Measurements from ENCODE around the gene ZNF134. TPM values are rescaled to one million over a fixed set of nuclear protein-coding genes. Genes with fewer than 3 reads are reported as not detected.

Gene ZNF134
- total RNA-seq, 1 experiment from 2014 or later = 18.9 TPM

DNA sequence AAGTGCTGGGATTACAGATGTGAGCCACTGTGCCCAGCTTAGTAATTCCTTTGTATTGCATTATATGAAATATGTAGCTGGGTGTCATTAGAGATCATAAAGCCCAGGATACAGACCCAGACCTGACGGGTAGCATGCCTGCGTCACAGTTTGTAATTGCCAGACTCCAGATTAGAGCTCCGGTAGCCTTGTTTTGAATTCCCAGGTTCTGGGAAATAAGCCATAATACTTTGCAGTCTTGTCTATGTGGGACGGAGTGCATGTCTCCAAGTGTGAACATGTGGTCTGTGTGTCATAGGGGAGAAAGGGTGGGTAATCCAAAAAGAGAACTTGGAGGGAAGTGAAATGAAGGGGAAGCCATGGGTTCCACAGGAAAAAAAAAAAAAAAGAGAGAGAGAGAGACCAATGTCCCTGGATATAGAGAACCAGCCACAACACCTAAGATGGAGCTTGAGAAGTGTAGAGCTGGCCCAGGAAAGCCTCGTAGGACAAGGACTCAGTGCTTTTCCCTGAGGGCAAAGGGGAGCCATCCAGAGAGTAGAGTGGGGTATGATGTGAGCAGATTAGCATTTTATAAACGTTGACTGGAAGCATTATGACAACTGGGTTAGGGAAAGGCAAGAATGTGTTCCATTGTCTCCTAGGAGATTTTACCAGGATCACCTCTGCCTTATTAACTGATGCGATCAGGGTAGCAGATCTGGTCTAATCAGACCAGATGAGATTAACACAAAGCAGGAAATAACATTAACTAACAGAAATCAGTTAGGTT, 57.3 kb downstream of the ZNF134 start:
- no peaks in the 10 kb centered on the region for H3K4me1 ChIP-seq (ENCODE audit: control insufficient read depth, insufficient read depth, low read length)
- no peak for DNase-seq (ENCODE audit: low read depth, low spot score)
- H3K27me3 ChIP-seq (ENCODE audit: control insufficient read depth, insufficient read depth, low read length) = no peaks in the 10 kb centered on the region; the same call in 1 of the 2 replicates
- in situ Hi-C loops (cut with HindIII; ENCODE audit: low pct_unique_long_range_greater_than_20kb, low sequenced_read_pairs) (loop anchor here (10.0 kb wide), 1 partner anchor 57 kb away; the partner anchor contains the start of gene ZNF134), intact Hi-C loops (cut with micrococcal nuclease; ENCODE audit: unreplicated experiment) (no loop called here)
- H3K9me3 ChIP-seq (ENCODE audit: control insufficient read depth, insufficient read depth, low read depth, low read length) = no peaks in the 10 kb centered on the region
- no peaks in the 10 kb centered on the region for H3K36me3 ChIP-seq (ENCODE audit: control insufficient read depth, insufficient read depth, low read length)
- POLR2A ChIA-PET = no interaction called here
- ATAC-seq = no peak
- CTCF ChIA-PET = interaction anchor here (0.7 kb wide), 2 partner anchors 14 to 132 kb away, joined by 6 to 7 read pairs; no protein-coding TSS in a partner anchor
- TF ChIP-seq, protein P1, sequence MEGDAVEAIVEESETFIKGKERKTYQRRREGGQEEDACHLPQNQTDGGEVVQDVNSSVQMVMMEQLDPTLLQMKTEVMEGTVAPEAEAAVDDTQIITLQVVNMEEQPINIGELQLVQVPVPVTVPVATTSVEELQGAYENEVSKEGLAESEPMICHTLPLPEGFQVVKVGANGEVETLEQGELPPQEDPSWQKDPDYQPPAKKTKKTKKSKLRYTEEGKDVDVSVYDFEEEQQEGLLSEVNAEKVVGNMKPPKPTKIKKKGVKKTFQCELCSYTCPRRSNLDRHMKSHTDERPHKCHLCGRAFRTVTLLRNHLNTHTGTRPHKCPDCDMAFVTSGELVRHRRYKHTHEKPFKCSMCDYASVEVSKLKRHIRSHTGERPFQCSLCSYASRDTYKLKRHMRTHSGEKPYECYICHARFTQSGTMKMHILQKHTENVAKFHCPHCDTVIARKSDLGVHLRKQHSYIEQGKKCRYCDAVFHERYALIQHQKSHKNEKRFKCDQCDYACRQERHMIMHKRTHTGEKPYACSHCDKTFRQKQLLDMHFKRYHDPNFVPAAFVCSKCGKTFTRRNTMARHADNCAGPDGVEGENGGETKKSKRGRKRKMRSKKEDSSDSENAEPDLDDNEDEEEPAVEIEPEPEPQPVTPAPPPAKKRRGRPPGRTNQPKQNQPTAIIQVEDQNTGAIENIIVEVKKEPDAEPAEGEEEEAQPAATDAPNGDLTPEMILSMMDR (IDR thresholded peaks at IDR 0.05) = no peak
- TF ChIP-seq POLR2AphosphoS5 (IDR thresholded peaks at IDR 0.05; ENCODE audit: low read depth, low read length) = no peak
- H3K27ac ChIP-seq (ENCODE audit: low read length) = no peak overlapping the region
- no peak overlapping the region for H3K4me3 ChIP-seq (ENCODE audit: low read depth in 2 of 2, low read length in 2 of 2)
- BruUV-seq (replicated peaks) = no TSS peak

DNA sequence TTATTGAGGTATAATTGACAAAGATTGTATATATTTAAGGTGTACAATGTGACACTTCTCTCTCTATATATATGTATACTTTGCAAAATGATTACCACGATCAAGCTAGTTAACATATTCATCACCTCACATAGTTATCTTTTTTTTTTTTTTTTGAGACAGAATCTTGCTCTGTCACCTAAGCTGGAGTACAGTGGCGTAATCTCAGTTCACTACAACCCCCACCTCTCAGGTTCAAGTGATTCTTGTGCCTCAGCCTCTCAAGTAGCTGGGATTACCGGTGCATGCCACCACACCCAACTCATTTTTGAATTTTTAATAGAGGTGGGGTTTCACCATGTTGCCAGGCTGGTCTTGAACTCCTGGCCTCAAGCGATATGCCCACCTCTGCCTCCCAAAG, 58.4 kb downstream of the ZNF134 start:
- intact Hi-C loops (cut with micrococcal nuclease; ENCODE audit: unreplicated experiment) = no loop called here
- no peak overlapping the region for H3K27ac ChIP-seq (ENCODE audit: low read length)
- BruUV-seq (replicated peaks) = no TSS peak
- CTCF ChIA-PET = interaction anchor here (0.5 to 0.6 kb wide), 2 partner anchors 411 to 1323 kb away, joined by 3 to 8 read pairs; no protein-coding TSS in a partner anchor
- TF ChIP-seq TCF7L2 (IDR thresholded peaks at IDR 0.05; ENCODE audit: low read depth, low read length) (no peak), SIN3A (IDR thresholded peaks at IDR 0.05; ENCODE audit: borderline replicate concordance, insufficient read depth, low read depth, low read length) (no peak), POLR2AphosphoS5 (IDR thresholded peaks at IDR 0.05; ENCODE audit: low read depth, low read length) (no peak)
- TF ChIP-seq, protein P1 (IDR thresholded peaks at IDR 0.05) = no peak
- TF ChIP-seq, protein P2, sequence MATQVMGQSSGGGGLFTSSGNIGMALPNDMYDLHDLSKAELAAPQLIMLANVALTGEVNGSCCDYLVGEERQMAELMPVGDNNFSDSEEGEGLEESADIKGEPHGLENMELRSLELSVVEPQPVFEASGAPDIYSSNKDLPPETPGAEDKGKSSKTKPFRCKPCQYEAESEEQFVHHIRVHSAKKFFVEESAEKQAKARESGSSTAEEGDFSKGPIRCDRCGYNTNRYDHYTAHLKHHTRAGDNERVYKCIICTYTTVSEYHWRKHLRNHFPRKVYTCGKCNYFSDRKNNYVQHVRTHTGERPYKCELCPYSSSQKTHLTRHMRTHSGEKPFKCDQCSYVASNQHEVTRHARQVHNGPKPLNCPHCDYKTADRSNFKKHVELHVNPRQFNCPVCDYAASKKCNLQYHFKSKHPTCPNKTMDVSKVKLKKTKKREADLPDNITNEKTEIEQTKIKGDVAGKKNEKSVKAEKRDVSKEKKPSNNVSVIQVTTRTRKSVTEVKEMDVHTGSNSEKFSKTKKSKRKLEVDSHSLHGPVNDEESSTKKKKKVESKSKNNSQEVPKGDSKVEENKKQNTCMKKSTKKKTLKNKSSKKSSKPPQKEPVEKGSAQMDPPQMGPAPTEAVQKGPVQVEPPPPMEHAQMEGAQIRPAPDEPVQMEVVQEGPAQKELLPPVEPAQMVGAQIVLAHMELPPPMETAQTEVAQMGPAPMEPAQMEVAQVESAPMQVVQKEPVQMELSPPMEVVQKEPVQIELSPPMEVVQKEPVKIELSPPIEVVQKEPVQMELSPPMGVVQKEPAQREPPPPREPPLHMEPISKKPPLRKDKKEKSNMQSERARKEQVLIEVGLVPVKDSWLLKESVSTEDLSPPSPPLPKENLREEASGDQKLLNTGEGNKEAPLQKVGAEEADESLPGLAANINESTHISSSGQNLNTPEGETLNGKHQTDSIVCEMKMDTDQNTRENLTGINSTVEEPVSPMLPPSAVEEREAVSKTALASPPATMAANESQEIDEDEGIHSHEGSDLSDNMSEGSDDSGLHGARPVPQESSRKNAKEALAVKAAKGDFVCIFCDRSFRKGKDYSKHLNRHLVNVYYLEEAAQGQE (IDR thresholded peaks at IDR 0.05; ENCODE audit: insufficient read depth in 1 of 2, low read depth in 2 of 2, low read length in 1 of 2) = no peak
- DNase-seq (ENCODE audit: low read depth, low spot score) (no peak), ATAC-seq (no peak)
- no peak overlapping the region for H3K4me3 ChIP-seq (ENCODE audit: low read depth in 2 of 2, low read length in 2 of 2)
- no peaks in the 10 kb centered on the region for H3K4me1 ChIP-seq (ENCODE audit: control insufficient read depth, insufficient read depth, low read length)
- POLR2A ChIA-PET = interaction anchor here (0.6 kb wide), 4 partner anchors 101 to 1118 kb away, joined by 5 to 15 read pairs (median 8); no protein-coding TSS in a partner anchor
- H3K9me3 ChIP-seq (ENCODE audit: control insufficient read depth, insufficient read depth, low read depth, low read length) = no peaks in the 10 kb centered on the region
- no peaks in the 10 kb centered on the region; the same call in 1 of the 2 replicates for H3K27me3 ChIP-seq (ENCODE audit: control insufficient read depth, insufficient read depth, low read length)
- H3K36me3 ChIP-seq (ENCODE audit: control insufficient read depth, insufficient read depth, low read length) = no peaks in the 10 kb centered on the region
- in situ Hi-C loops (cut with HindIII; ENCODE audit: low pct_unique_long_range_greater_than_20kb, low sequenced_read_pairs) = loop anchor here (10.0 kb wide), 1 partner anchor 58 kb away; the partner anchor contains the start of gene ZNF134

Other genes with a start within 250 kb of the ZNF134 start
- 14.7 TPM for gene ZNF548, start 224.4 kb upstream of the ZNF134 start, total RNA-seq (2021; ENCODE audit: unreplicated experiment)
- gene ZNF17, start 203.1 kb upstream of the ZNF134 start, total RNA-seq (2021; ENCODE audit: unreplicated experiment) = 9.2 TPM
- gene ZNF749, start 178.9 kb upstream of the ZNF134 start, total RNA-seq (2021; ENCODE audit: unreplicated experiment) = 21.3 TPM
- gene VN1R1, start 157.1 kb upstream of the ZNF134 start, total RNA-seq (2021; ENCODE audit: unreplicated experiment) = 0.18 TPM
- gene ZNF772, start 136.7 kb upstream of the ZNF134 start, total RNA-seq (2021; ENCODE audit: unreplicated experiment) = 6.2 TPM
- 14.0 TPM for gene ZNF419, start 126.5 kb upstream of the ZNF134 start, total RNA-seq (2021; ENCODE audit: unreplicated experiment)
- 10.2 TPM for gene ZNF773, start 114.3 kb upstream of the ZNF134 start, total RNA-seq (2021; ENCODE audit: unreplicated experiment)
- not detected for gene ZNF549, start 86.9 kb upstream of the ZNF134 start, total RNA-seq (2021; ENCODE audit: unreplicated experiment)
- 15.1 TPM for gene ZNF550, start 54.4 kb upstream of the ZNF134 start, total RNA-seq (2021; ENCODE audit: unreplicated experiment)
- 8.7 TPM for gene ZNF416, start 35.3 kb upstream of the ZNF134 start, total RNA-seq (2021; ENCODE audit: unreplicated experiment)
- gene ZIK1, start 30.1 kb upstream of the ZNF134 start, total RNA-seq (2021; ENCODE audit: unreplicated experiment) = not detected
- gene ZNF530, start 14.4 kb upstream of the ZNF134 start, total RNA-seq (2021; ENCODE audit: unreplicated experiment) = 8.9 TPM
- 13.9 TPM for gene ZNF211, start 18.9 kb downstream of the ZNF134 start, total RNA-seq (2021; ENCODE audit: unreplicated experiment)
- gene ZSCAN4, start 54.7 kb downstream of the ZNF134 start, total RNA-seq (2021; ENCODE audit: unreplicated experiment) = not detected
- 11.0 TPM for gene ZNF551, start 67.7 kb downstream of the ZNF134 start, total RNA-seq (2021; ENCODE audit: unreplicated experiment)
- not detected for gene ZNF154, start 95.0 kb downstream of the ZNF134 start, total RNA-seq (2021; ENCODE audit: unreplicated experiment)
- gene ZNF671, start 113.4 kb downstream of the ZNF134 start, total RNA-seq (2021; ENCODE audit: unreplicated experiment) = not detected
- 19.5 TPM for gene ZNF776, start 132.6 kb downstream of the ZNF134 start, total RNA-seq (2021; ENCODE audit: unreplicated experiment)
- 10.7 TPM for gene ZNF586, start 155.4 kb downstream of the ZNF134 start, total RNA-seq (2021; ENCODE audit: unreplicated experiment)
- gene ZNF552, start 200.7 kb downstream of the ZNF134 start, total RNA-seq (2021; ENCODE audit: unreplicated experiment) = 7.5 TPM
- gene ZNF587B, start 216.1 kb downstream of the ZNF134 start, total RNA-seq (2021; ENCODE audit: unreplicated experiment) = 17.6 TPM
- gene ZNF587, start 235.6 kb downstream of the ZNF134 start, total RNA-seq (2021; ENCODE audit: unreplicated experiment) = 57.3 TPM

All from Panc1 (cell line).